HG03066 (cell line): Measurements from ENCODE around the gene PLTP.

Experiments
- ATAC-seq: cut with Tn5 transposase; IDR thresholded peaks from one replicate; pipeline ENCODE4 v1.9.1; 2021; ENCODE audit warnings: low read depth; ENCODE audit not compliant: unreplicated experiment

The PLTP gene

GRCh38 chr20:45921337-45922189 lies 9.6 kb upstream of the PLTP start:
- no peak for ATAC-seq

DNA sequence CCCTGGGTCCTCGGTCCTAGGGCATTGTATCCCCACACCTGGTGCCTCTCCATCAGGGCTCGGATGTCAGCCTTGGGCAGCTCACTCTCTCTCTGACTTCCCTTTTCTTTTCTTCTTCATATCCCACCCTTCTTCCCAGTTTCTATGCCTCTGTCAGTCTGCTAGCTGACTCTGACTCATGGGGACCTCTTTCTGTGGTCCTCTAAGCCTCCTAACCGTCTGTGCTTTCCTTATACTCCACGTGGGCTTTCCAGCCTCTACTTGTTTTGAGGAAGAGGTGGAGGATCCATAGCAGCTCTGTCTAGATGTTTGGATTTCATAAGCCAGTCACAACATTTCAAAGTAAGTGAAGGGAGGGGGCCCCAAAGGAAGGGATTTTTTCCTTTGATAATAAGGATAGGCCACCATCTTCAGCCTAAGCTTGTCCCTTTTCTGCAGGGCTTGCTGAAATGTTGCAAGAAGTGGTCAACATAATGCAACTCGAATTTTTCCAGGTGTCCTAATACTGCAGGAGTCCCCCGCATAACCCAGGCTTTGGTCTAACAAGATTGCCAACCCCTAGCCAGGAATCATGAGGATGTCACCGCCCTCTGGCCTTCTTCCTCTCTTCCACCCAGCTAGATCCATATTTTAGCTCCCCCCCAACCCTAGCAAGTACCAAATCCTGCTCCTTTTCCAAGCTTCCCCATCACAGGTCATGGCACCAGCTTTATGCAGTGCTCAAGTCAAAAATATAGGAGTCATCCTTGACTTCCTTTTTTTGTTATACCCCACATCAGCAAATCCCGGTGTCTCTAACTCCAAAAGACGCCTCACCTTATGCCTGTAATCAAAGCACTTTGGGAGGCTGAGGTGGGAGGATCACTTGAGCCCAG lies 8.7 kb upstream of the PLTP start:
- no peak for ATAC-seq

- ATAC-seq, result no peak
Measured at GRCh38 chr20:45919542-45920399, 7.8 kb upstream of the PLTP start.

DNA sequence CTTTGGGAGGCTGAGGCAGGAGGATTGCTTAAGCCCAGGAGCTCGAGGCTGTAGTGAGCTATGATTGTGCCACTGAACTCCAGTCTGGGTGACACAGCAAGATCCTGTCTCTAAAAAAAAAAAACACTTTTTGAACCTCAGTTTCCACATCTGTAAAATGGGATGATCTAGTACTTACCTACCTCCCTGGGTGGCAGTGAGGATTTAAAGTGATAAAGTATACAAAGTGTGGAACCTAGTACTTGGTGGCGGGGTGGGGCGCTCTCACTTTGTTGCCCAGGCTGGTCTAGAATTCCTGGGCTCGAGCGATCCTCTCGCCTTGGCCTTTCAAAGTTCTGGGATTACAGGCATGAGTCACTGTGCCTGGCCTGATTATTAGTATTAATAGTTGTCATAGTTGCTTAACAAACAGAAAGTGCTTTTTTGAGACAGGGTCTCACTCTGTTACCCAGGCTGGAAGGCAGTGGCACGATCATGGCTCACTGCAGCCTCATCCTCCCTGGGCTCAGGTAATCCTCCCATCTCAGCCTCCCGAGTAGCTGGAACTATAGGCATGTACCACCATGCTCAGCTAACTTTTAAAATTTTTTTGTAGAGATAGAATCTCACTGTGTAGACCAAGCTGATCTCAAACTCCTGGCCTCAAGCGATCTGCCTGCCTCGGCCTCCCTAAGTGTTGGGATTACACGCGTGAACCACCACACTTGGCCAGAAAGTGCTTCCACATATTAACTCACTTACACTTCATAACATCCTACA lies 7.0 kb upstream of the PLTP start:
- no peak for ATAC-seq

- ATAC-seq, result no peak
Measured at GRCh38 chr20:45918182-45918737, 6.3 kb upstream of the PLTP start.

GRCh38 chr20:45917790-45918141 lies 5.8 kb upstream of the PLTP start:
- no peak for ATAC-seq

DNA sequence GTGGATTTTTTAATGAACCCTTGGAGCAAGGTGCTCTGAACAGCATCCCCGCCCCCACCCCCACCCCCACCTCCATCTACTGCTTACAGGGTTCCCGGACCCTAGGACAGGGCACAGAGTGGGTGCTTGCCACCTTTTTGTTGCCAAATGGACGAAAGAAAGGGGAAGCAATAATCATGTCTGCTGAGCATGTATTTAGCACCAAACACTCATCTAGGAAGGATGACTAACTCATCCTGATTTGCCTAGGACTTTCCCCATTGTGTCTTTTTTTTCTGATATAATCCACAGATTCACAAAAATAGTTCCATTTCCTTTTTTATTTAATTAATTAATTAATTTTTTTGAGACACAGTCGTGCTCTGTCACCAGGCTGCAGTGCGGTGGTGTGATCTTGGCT lies 1.2 kb upstream of the PLTP start:
- no peak for ATAC-seq

DNA sequence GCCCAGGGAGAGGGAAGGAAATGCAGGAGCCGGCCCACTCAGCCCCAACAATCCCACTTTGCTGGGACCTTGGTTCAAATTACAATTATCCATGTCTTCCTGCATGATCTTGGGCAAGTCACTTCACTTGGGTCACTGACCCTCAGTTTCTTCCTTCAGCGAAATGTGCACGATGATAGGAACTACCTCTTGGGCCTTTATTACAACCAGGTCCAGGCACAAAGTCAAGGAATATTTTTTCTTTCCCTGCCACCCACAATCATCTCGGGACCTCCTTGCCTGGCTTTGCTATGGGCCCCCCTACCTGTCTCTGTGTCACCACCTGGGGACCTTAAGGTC lies 358 bp upstream of the PLTP start:
- ATAC-seq, result no peak

DNA sequence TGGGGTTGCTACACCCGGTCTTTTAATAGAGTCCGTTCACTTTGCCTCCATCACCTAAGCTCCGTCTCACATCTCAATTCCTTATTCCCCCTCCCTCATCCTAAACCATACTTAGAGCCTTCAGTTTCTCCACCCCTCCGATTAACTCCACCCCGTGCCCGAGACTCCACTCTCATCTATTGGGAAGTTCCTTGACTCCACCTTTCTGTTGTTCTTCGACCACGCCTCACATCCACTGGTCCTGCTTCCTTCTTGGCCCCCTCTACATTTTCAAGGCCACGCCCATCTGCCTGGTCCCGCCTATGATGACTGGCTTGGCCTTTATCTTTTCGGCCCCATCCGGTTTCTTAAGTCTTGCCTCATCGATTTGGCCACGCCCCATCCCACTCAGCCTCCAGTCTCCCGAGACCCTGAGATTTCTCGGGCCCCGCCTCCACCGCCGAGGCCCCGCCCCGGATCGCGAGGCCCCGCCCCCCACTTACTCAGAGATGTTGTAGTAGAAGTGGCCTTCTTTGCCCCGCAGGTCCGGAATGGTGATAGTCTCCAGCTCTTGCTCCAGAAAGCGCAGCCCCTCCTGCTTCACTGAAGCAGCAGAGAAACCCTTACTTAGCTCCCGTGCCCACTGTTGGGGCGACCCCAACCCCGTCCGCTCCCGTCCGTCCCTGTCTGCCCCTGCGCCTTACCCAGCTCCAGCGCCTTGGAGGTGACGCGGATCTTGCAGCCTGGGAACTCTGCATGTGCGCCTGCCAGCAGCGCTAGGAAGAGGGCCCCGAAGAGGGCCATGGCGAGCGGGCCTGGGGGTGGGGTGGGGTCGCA lies 1.1 kb downstream of the PLTP start:
- peak; percentile 85 for ATAC-seq

DNA sequence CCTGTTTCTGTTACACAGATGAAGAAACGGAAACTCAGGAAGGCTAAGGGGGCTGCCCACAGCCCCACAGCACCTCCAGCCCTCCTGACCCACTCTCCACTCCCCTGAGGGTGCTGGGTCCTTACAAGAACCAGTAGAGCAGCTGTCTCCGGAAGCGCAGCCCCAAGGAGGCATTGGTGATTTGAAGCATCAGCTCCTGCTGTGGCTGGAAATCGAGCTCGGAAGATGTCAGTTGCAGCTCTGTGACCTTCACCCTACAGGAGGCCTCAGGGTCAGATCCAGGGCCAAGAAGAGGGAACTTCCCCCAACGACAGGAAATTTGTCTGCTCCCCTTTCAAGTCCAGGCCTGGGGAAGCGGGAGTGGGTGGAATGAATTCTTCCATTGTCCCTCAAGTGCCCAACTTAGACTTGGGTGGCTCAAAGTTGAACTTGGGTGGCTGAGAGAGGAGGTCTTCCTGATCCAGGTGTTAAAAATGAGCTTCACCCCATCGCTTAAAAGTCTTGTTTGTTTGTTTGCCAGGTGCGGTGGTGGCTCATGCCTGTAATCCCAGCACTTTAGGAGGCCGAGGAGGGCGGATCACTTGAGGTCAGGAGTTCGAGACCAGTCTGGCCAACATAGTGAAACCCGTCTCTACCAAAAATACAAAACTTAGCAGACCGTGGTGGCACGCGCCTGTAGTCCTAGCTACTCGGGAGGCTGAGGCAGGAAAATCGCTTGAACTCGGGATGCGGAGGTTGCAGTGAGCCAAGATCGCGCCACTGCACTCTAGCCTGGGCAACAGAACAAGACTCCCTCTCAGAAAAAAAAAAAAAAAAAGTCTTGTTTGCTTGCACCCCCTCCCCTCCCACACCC lies 1.9 kb downstream of the PLTP start:
- no peak for ATAC-seq

GRCh38 chr20:45909336-45909808 lies 2.6 kb downstream of the PLTP start:
- ATAC-seq, result no peak

GRCh38 chr20:45908084-45908483 lies 3.9 kb downstream of the PLTP start:
- ATAC-seq, result no peak

- no peak for ATAC-seq
Measured at GRCh38 chr20:45907219-45907948, 4.6 kb downstream of the PLTP start.

- no peak for ATAC-seq
Measured at GRCh38 chr20:45905505-45906079, 6.4 kb downstream of the PLTP start.

DNA sequence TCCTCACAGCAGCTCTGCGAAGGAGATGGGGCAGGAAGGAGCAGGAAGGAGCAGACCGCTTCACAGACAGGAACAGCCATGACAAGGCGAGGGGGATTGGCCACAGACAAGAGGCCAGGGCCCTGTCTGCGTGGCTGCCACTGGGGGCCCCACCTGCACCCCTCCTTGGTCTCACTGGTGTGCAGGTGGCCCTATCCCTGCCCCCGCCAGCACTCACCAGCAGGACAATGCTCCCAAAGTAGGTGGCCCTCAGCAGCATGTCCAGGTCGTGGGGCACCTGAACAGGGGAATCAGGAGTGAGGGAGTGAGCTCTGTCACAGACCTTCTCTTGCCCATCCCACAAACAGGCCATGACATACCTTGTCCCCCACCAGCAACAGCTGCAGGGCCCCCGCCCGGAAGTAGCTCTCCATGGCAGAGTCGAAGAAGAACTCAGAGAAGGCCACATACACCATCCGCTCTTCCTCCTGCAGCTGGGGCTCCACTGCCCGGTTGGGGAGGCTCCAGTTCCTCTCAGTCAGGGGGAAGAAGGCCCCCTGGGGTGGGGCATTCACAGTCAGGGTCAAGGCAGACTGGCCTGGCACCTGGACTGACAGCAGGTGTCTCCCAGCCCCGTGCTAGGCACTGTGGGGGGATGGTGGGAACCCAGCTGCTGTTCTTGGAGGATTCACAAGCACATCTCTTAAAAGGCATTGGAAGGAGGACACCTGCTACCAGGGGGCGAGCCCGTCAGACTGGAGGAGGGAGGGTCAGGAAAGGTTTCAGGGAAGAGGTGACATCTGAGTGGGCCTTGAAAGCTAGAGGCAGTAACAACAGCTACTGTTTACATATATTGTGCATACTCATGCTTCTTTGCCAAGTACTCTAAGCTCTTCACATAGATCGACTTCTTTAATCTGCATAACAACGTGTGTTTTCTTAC lies 7.1 kb downstream of the PLTP start:
- ATAC-seq, result no peak

- no peak for ATAC-seq
Measured at GRCh38 chr20:45902199-45902701, 9.7 kb downstream of the PLTP start.
